Glomerular endothelial cell (primary cell): ENCODE results near the gene VPS37D. TPM values are rescaled to one million over a fixed set of nuclear protein-coding genes. Genes with fewer than 3 reads are reported as not detected.

ENCODE experiments used
- total RNA-seq: library from RNA; depleted of rRNA; stranded (reverse); fragments of >200 nt; gene quantifications from 2 replicates; pipeline ENCODE4 v1.2.3, GENCODE V29; 2015

The VPS37D gene
- total RNA-seq, 1 donor from 2014 or later = 2.8 TPM

Other genes starting within 250 kb of the VPS37D start
- gene FZD9, start 234.1 kb upstream of the VPS37D start, total RNA-seq = 1.6 and 1.9 TPM in 2 replicates
- gene BAZ1B, start 145.5 kb upstream of the VPS37D start, total RNA-seq = 43.4 and 57.2 TPM in 2 replicates
- 53.7 and 60.2 TPM in 2 replicates for gene BCL7B, start 110.1 kb upstream of the VPS37D start, total RNA-seq
- 43.4 and 70.9 TPM in 2 replicates for gene TBL2, start 89.3 kb upstream of the VPS37D start, total RNA-seq
- not detected in 2 replicates for gene MLXIPL, start 43.3 kb upstream of the VPS37D start, total RNA-seq
- 4.6 and 5.4 TPM in 2 replicates for gene DNAJC30, start 15.6 kb downstream of the VPS37D start, total RNA-seq
- 57.3 and 59.3 TPM in 2 replicates for gene BUD23, start 15.8 kb downstream of the VPS37D start, total RNA-seq
- gene STX1A, start 51.8 kb downstream of the VPS37D start, total RNA-seq = 19.5 and 22.0 TPM in 2 replicates
- gene ABHD11, start 71.0 kb downstream of the VPS37D start, total RNA-seq = 12.4 and 14.3 TPM in 2 replicates
- gene CLDN3, start 102.4 kb downstream of the VPS37D start, total RNA-seq = not detected in 2 replicates
- gene CLDN4, start 163.2 kb downstream of the VPS37D start, total RNA-seq = 0.93 and 9.4 TPM in 2 replicates
- 0.41 and 5.3 TPM in 2 replicates for gene METTL27, start 174.7 kb downstream of the VPS37D start, total RNA-seq
- not detected in 2 replicates for gene TMEM270, start 193.3 kb downstream of the VPS37D start, total RNA-seq